GF-D8 (cell line): ENCODE measurements around the gene DGKA.

Experiments used
- DNase-seq: peaks from one replicate; lab custom pipeline; 2025; lab: John Stamatoyannopoulos, UW

DGKA gene

DNA sequence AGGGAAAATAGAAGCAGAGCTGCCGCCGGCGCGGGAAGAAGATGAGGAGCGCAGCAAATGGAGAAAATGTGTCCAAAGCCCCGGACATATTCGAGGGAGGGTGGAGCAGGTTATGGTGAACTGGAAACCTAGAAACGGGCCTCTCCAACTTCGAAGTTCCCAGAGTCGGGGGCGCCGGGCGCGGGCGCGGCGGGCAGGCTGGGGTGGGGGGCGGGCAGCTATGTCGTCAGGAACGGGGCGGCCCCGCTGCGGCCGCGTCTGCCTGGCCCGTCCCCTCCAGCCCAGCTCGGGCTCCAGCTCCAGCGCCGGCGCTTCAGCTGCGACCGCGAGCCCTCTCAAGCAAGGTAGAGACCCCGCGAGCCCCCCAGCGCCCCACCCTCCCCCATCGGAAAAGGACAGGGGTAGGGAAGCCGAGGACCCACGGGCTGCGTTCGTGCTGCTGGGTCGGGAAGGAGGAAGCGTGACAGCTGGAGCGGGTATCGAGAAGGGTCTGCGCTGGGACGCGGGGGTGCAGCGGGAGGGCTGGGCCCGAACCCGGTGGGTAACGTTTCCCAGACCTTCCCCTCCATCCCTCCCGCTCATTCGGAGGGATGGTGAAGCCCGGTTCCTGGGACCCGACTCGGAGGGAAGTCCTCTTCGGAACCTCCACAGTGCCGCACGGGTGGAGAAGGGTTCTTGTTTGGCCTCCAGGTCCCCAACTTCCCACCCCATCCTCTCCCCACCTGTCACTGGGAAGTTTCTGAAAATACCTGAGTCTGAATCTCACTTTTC is 1.0 kb downstream of the DGKA start:
- no peak for DNase-seq

DNA sequence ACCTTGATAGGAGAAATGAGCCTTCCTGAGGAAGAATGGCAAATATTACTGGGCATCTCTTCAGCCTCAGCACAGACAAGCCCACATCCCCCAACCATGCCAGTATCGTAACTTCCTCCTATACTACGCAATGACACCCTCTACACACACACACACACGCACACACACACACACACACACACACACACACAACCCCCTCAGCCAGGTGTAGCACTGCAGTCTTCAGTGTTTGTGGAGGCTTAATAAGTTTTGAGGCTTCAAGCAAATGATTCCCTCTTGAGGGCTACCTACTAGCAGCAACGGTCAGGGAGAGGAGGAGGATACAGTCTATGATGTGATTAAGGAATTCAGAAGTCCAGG is 1.6 kb downstream of the DGKA start:
- peak; percentile 31 for DNase-seq

GRCh38 chr12:55933169-55933798 is 2.3 kb downstream of the DGKA start:
- no peak for DNase-seq

- no peak for DNase-seq
These were observed 3.1 kb downstream of the DGKA start for GRCh38 chr12:55933799-55934742.

DNA sequence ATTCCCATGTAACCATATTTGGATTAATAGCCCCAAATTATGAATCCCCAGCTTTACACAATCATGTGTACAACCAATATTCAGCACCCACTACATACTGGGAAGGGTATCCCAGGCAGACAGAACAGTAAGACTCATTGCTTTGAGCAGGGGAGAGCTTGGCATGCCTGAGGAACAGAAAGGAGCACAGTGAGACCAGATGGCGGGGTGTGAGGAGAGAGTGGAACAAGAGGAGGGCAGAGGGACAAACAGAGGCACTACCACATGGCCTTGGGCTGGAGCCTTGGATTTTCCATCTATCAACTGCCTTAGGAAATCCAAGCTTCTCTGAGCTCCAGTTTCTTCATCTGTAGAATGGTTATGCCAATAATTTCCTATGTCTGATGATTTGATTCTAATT is 3.8 kb downstream of the DGKA start:
- no peak for DNase-seq

- no peak for DNase-seq
These were observed 4.8 kb downstream of the DGKA start for GRCh38 chr12:55935738-55936151.

DNA sequence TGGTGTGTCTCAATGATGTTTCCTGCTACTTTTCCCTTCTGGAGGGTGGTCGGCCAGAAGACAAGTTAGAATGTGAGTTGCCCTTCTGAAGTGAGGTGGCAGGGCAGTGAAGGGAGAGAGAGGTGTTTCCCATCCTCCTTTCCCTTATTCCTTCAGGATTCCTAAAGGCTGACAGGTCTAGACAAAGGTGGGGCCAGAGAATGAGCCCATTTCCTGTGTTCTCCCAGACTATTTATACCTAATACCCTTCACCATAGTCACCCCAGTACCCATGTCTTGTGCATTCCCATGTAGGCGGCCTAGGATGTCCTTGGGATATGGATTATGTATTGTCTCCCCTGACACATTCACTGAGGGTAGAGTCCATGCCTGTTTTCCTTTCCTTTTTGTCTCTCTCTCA is 7.0 kb downstream of the DGKA start:
- DNase-seq: no peak

DNA sequence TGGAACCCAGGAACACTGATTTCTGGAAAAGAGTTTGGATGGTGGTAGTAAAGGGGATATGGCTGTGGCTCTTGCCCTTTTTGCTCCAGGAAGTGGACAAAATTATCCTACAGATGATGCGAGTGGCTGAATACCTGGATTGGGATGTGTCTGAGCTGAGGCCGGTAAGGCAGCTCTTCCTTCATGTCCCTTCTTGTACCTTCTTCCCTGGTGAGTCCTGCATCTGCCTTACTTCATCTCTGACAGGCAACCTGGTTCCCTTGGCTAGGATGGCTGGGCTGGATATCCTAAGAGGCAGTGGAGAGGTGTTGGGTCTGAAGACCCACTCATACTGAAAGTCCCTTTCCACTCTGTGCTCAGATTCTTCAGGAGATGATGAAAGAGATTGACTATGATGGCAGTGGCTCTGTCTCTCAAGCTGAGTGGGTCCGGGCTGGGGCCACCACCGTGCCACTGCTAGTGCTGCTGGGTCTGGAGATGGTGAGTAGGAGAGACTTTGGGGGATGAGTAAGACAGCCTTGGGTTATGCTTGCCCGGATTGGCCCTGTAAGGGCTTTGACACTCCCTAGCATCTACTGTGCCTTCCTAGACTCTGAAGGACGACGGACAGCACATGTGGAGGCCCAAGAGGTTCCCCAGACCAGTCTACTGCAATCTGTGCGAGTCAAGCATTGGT is 8.0 kb downstream of the DGKA start:
- no peak for DNase-seq

DNA sequence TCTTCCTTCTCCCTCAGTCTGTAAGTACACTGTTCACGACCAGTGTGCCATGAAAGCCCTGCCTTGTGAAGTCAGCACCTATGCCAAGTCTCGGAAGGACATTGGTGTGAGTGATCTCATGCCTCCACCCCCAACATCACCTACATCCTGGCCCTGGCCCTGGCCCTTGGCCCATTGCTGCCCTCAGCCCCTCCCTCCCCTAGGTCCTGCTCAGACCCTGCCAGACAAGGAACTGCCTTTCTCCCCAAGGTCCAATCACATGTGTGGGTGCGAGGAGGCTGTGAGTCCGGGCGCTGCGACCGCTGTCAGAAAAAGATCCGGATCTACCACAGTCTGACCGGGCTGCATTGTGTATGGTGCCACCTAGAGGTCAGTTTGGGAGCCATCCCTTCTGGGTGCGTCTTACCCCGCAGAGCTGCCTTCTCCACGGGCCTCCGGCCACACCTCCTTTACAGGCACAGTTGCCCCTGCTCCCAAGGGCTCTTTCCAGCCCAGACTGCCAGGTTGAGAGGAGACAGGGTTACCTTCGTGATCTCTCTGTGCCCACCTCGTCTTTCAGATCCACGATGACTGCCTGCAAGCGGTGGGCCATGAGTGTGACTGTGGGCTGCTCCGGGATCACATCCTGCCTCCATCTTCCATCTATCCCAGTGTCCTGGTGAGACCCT is 9.2 kb downstream of the DGKA start:
- DNase-seq: peak; percentile 29

DNA sequence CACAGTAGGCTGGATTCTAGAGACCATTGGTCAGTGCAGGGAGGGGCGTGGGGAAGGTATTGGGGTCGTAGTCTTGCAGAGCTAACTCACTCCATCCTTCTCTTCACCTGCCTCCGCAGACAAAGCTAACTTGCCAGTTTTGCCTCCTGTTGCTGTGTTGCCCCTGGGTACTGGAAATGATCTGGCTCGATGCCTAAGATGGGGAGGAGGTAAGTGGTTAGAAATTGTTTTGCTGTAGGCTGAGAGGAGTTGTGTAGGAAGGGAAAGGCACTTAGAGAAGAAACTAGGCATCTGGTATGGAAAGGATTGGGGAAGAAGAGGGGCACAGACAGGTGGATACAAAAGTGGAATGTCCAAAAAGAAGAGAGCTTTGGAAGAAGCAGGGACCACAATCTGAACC is 11.1 kb downstream of the DGKA start:
- DNase-seq: no peak

DNA sequence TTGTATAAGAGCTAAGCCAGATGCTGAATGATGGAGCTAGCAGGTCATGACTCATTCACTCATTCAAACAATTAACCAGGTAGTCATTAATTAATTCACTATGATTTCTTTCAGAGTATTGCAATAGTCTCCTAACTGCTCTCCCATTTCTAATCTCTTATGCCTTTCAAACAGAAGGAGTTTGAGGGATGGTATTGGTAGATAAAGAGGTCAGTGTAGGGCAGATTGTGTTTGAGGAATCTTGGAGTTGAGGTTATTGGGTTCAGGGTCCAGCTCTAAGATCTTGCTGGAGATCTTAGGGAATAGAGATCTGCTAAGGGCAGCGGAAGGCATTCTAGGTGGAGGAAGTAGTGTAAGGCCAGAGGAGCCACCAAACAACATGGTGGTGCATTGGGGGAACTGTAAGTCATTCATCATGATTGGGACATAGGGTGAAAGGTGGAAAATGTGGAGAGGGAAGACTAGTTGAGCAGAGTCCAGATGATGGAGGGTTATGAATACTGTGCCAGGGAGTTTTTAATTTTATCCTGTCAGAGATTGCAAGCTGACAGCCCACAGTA is 11.7 kb downstream of the DGKA start:
- no peak for DNase-seq

DNA sequence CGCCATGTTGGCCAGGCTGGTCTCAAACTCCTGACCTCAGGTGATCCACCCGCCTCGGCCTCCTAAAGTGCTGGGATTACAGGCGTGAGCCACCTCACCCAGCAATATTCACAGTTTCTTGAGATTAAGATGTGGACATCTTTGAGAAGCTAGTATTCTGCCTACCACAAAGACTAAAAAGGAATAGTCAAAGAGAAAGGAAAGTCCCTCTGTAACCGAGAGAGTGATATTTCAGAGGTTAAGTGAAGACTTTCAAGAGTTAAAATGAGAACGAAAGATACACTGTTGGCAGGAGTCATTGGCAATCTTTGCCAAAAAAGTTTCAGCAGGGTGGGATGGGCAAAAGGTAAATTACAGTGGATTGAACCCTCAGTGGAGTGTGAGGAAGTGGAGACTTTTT is 15.6 kb downstream of the DGKA start:
- DNase-seq: no peak

GRCh38 chr12:55955344-55955743 is 24.4 kb downstream of the DGKA start:
- no peak for DNase-seq

DNA sequence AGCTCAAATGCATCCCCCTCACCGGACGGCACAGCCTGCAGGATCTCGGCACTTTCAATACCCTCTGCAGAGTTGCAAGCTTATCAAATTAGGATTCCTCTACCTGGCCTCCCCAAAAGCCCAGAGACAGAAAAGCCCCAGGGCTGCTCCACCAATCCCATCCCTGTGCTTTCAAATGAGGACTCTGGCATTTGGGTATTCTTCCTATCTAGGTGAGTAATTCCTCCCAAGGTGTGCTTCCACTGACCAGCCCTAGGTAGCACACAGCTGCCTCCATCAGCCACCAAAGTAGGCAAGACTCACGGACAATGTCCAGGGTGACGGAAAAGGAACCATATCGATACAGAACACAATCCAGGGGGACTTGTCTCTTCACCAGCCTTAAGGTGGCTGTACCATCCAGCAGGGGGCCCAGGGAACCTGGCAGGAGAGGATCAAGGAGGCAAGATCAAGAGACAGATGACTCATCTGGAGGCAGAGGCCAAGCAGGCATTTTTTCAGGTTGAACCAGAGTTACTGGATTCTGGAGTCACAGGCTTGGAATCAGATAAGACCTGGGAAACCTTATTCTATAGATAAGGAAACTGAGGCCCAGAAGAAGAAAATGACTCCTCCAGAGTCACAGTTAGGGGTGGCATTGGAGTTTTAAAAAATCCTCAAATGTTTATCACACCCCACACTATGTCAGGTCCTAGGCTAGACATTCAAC is 25.0 kb downstream of the DGKA start:
- no peak for DNase-seq

DNA sequence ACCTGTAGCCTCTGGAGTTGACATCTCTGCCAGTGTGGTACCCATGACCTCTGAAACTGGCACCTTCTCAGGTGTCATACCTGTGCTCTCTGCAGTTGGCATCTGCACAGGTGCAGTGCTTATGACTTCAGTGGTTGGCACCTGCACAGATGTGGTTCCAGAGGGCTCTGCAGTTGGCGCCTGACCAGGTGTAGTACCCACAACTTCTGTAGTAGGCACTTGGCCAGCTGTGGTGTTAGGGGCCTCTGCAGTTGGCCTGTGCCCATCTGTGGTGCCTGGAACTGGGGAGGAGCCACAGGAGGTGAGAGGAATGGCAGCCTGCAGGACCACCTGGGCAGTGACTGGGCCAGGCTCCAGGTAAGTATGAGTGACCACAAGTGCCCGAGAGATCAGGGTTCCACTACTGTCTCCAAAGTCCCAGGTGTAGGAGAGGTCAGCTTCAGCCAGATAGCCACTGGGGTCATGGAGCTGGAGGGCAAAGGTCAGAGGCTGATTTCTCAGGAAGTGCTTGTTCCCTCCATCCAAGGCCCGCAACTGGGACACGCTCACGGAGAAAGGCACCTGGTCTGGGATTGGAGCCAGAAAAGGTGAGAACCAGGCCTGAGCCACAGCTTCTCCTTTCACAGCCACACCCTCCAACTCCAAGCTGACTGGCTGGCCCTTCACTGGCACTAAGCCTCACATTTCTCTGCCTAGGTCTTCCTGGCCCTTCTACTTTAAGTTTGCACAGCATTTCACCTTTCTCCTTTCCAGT is 26.3 kb downstream of the DGKA start:
- DNase-seq: no peak

- DNase-seq: no peak
These were observed 32.8 kb downstream of the DGKA start for GRCh38 chr12:55963760-55964159.

- no peak for DNase-seq
These were observed 34.3 kb downstream of the DGKA start for GRCh38 chr12:55965240-55965639.

- no peak for DNase-seq
These were observed 35.0 kb downstream of the DGKA start, which contains the start of gene PMEL for GRCh38 chr12:55965941-55966407. Gene PMEL (minus strand): TSS chr12:55966042. CDS start chr12:55966011, 31 bp downstream.

- peak; percentile 53 for DNase-seq
These were observed 35.7 kb downstream of the DGKA start, which contains the start of gene CDK2 for GRCh38 chr12:55966408-55967281. Gene CDK2 (plus strand): TSS chr12:55966830. CDS start chr12:55967009, 179 bp downstream.
